ENCODE measurements around the gene NME8. TPM values are rescaled to one million over a fixed set of nuclear protein-coding genes. Genes with fewer than 3 reads are reported as not detected.

The NME8 gene
- total and polyA plus RNA-seq, 2 of the 4 experiments (the other 2 are of a cell fraction) = not detected

DNA sequence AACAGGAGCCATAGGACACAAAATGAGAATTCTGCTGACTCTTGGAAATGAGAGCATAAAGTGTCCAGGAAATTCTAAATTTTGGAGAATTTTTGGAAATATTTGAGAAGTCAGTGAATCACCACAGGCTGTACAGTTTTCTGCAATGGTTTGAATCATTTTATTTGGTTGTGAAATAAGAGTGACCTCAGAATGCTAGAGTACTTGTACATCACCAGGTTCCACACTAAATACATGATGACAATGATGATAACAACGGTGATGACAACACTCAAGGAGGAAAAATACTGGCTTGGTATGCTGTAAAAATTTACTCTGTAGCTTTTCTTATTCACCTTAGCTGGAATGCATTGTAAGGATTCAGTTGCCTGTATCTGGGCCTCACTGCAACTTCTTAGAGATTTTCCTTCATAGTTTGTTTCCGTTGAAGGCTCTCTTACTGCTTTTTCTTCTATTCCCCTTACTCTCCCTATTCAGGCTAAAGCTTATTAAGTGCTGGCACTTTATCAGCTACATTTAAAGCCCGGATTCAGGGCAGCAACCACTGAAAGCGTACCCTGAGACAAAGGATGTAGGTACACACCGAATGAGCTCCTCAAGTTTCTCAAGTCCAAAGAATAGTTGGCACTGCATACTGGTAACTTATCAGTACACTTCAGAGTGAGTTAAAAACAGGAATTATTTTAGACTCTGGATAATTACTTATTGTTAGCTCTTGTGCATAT is 30.2 kb upstream of the NME8 start:
- DNase-seq = no peak
- no peak overlapping the region for H3K9ac ChIP-seq (ENCODE audit: low read depth, low read length)
- no peaks in the 10 kb centered on the region for H3K36me3 ChIP-seq (ENCODE audit: control insufficient read depth, insufficient read depth, low read length)
- H2BK120ac ChIP-seq (ENCODE audit: low read depth, low read length) = no peak overlapping the region
- no TSS peak for BruUV-seq (replicated peaks)
- no peaks in the 10 kb centered on the region for H3K79me1 ChIP-seq (ENCODE audit: low read depth in 1 of 2, low read length in 2 of 2)
- H3K4me1 ChIP-seq (ENCODE audit: control insufficient read depth, insufficient read depth, low read length) = no peaks in the 10 kb centered on the region
- H2BK5ac ChIP-seq (ENCODE audit: low read depth, low read length, poor library complexity, severe bottlenecking) = no peak overlapping the region
- H2AK5ac ChIP-seq (ENCODE audit: low read depth, low read length) = no peak overlapping the region
- H2BK20ac ChIP-seq (ENCODE audit: low read depth, low read length) = no peak overlapping the region
- H3K9me3 ChIP-seq (ENCODE audit: control insufficient read depth, insufficient read depth, low read length) = peaks cover 4% of the 10 kb centered on the region; the same call in 1 of the 2 replicates
- no peak overlapping the region for H3K4me2 ChIP-seq (ENCODE audit: low read depth, low read length)
- no peak overlapping the region for H3K18ac ChIP-seq (ENCODE audit: low read depth, low read length)
- 33% methylated on average over 1 of the region's 5 CpGs; no CpG with 5 or more reads in 1 of the 2 experiments for WGBS, 2 experiments (ENCODE audit: extremely low coverage in 2 of 2, insufficient read length in 1 of 2)
- ChIA-PET POLR2A (ENCODE audit: unreplicated experiment) (no interaction called here), CTCF (no interaction called here)
- H4K91ac ChIP-seq (ENCODE audit: insufficient read depth, low read depth, low read length) = no peak overlapping the region
- no peak overlapping the region for H2BK15ac ChIP-seq (ENCODE audit: low read depth, low read length)
- no peak overlapping the region for H4K5ac ChIP-seq (ENCODE audit: low read depth, low read length)
- H3K14ac ChIP-seq (replicated peaks; ENCODE audit: low read depth, low read length) = no peak overlapping the region
- TF ChIP-seq, protein P1, sequence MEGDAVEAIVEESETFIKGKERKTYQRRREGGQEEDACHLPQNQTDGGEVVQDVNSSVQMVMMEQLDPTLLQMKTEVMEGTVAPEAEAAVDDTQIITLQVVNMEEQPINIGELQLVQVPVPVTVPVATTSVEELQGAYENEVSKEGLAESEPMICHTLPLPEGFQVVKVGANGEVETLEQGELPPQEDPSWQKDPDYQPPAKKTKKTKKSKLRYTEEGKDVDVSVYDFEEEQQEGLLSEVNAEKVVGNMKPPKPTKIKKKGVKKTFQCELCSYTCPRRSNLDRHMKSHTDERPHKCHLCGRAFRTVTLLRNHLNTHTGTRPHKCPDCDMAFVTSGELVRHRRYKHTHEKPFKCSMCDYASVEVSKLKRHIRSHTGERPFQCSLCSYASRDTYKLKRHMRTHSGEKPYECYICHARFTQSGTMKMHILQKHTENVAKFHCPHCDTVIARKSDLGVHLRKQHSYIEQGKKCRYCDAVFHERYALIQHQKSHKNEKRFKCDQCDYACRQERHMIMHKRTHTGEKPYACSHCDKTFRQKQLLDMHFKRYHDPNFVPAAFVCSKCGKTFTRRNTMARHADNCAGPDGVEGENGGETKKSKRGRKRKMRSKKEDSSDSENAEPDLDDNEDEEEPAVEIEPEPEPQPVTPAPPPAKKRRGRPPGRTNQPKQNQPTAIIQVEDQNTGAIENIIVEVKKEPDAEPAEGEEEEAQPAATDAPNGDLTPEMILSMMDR (conservative IDR thresholded peaks at IDR 0.05; ENCODE audit: low read depth, low read length) = no peak
- TF ChIP-seq CHD1 (IDR thresholded peaks at IDR 0.05; ENCODE audit: low read depth, low read length) (no peak), RAD21 (IDR thresholded peaks at IDR 0.05; ENCODE audit: low read length) (no peak), RCOR1 (IDR thresholded peaks at IDR 0.05; ENCODE audit: insufficient replicate concordance, low read length) (no peak), MXI1 (IDR thresholded peaks at IDR 0.05; ENCODE audit: borderline replicate concordance, low read depth, low read length) (no peak), MAFK (IDR thresholded peaks at IDR 0.05; ENCODE audit: low read depth, low read length) (no peak), MAZ (IDR thresholded peaks at IDR 0.05; ENCODE audit: borderline replicate concordance, low read depth, low read length) (no peak), NFE2L2 (IDR thresholded peaks at IDR 0.05; ENCODE audit: low read depth, low read length) (no peak), POLR2A (IDR thresholded peaks at IDR 0.05; ENCODE audit: low read depth, low read length) (no peak), FOS (IDR thresholded peaks at IDR 0.05; ENCODE audit: low read depth, low read length) (no peak), BHLHE40 (IDR thresholded peaks at IDR 0.05; ENCODE audit: low read depth, low read length) (no peak), RFX5 (IDR thresholded peaks at IDR 0.05; ENCODE audit: low read depth, low read length) (no peak), SMC3 (IDR thresholded peaks at IDR 0.05; ENCODE audit: low read depth, low read length) (no peak), CEBPB (IDR thresholded peaks at IDR 0.05; ENCODE audit: low read depth, low read length) (no peak)
- TF ChIP-seq, protein P2, sequence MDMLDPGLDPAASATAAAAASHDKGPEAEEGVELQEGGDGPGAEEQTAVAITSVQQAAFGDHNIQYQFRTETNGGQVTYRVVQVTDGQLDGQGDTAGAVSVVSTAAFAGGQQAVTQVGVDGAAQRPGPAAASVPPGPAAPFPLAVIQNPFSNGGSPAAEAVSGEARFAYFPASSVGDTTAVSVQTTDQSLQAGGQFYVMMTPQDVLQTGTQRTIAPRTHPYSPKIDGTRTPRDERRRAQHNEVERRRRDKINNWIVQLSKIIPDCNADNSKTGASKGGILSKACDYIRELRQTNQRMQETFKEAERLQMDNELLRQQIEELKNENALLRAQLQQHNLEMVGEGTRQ (IDR thresholded peaks at IDR 0.05; ENCODE audit: low read depth, low read length) = no peak
- TF ChIP-seq, protein P3, sequence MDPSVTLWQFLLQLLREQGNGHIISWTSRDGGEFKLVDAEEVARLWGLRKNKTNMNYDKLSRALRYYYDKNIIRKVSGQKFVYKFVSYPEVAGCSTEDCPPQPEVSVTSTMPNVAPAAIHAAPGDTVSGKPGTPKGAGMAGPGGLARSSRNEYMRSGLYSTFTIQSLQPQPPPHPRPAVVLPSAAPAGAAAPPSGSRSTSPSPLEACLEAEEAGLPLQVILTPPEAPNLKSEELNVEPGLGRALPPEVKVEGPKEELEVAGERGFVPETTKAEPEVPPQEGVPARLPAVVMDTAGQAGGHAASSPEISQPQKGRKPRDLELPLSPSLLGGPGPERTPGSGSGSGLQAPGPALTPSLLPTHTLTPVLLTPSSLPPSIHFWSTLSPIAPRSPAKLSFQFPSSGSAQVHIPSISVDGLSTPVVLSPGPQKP (IDR thresholded peaks at IDR 0.05; ENCODE audit: borderline replicate concordance, low read depth, low read length) = no peak
- intact Hi-C loops (cut with micrococcal nuclease) (no loop called here), dilution Hi-C loops (cut with HindIII; ENCODE audit: low sequenced_read_pairs, unreplicated experiment) (no loop called here), in situ Hi-C loops (cut with MboI; ENCODE audit: low sequenced_read_pairs) (no loop called here)
- H3K23ac ChIP-seq (ENCODE audit: low read depth, low read length) = no peak overlapping the region
- H4K20me1 ChIP-seq (ENCODE audit: insufficient read depth, low read length) = no peaks in the 10 kb centered on the region
- H2AFZ ChIP-seq (replicated peaks; ENCODE audit: low read length, poor library complexity) = no peak overlapping the region
- no peak for ATAC-seq (ENCODE audit: low read depth)
- no peaks in the 10 kb centered on the region for H3K9me1 ChIP-seq (ENCODE audit: insufficient read depth, low read length)
- no peak overlapping the region for H3K4ac ChIP-seq (ENCODE audit: low read depth, low read length)
- no peak overlapping the region for H3K56ac ChIP-seq (ENCODE audit: extremely low read depth, insufficient read depth, low read length)
- H4K8ac ChIP-seq (ENCODE audit: low read depth in 2 of 2, low read length in 2 of 2) = no peak overlapping the region
- H2AK9ac ChIP-seq (replicated peaks; ENCODE audit: low read depth, low read length, poor library complexity) = no peak overlapping the region
- H3K27me3 ChIP-seq (ENCODE audit: control insufficient read depth, insufficient read depth, low read length) = no peaks in the 10 kb centered on the region
- H3K4me3 ChIP-seq (ENCODE audit: insufficient read depth, low read depth, low read length) = no peak overlapping the region
- H3K27ac ChIP-seq (ENCODE audit: insufficient read depth, low read length) = no peak overlapping the region

Data from IMR-90 (cell line).